Stimulated activated CD4-positive, alpha-beta T cell treated with anti-CD3 and anti-CD28 coated beads, Interleukin-12 subunit alpha, Interleukin-12 subunit beta, amount 100 ng/mL, for 48 hours (primary cell): ENCODE data around the gene APP.

ENCODE experiments used
- DNase-seq, 3 donors: peaks; one replicate each; pipeline ENCODE4 v3.0.0-alpha.2; 2020; ENCODE audit warnings: low read depth in 2 of 3, low spot score in 1 of 3

The APP gene

GRCh38 chr21:25911730-25912401 lies 258.7 kb downstream of the APP start:
- DNase-seq = no peak

GRCh38 chr21:25910809-25911208 lies 259.8 kb downstream of the APP start:
- DNase-seq = no peak

- no peak for DNase-seq
These were observed 261.2 kb downstream of the APP start for GRCh38 chr21:25909341-25909740.

GRCh38 chr21:25908495-25908894 lies 262.1 kb downstream of the APP start:
- no peak for DNase-seq

GRCh38 chr21:25907573-25908275 lies 262.8 kb downstream of the APP start:
- no peak for DNase-seq

- DNase-seq = no peak
These were observed 264.0 kb downstream of the APP start for GRCh38 chr21:25906587-25906986.

- no peak for DNase-seq
These were observed 265.4 kb downstream of the APP start for GRCh38 chr21:25905126-25905525.

GRCh38 chr21:25904044-25904695 lies 266.4 kb downstream of the APP start:
- no peak for DNase-seq

- no peak for DNase-seq
These were observed 267.0 kb downstream of the APP start for GRCh38 chr21:25903607-25904006.

GRCh38 chr21:25901330-25901979 lies 269.1 kb downstream of the APP start:
- DNase-seq = no peak

- DNase-seq = no peak
These were observed 271.9 kb downstream of the APP start for GRCh38 chr21:25898671-25899070.

GRCh38 chr21:25897383-25897782 lies 273.2 kb downstream of the APP start:
- DNase-seq = no peak

- no peak for DNase-seq
These were observed 274.0 kb downstream of the APP start for GRCh38 chr21:25896501-25897056.

- DNase-seq = no peak
These were observed 274.9 kb downstream of the APP start for GRCh38 chr21:25895565-25896205.

GRCh38 chr21:25893191-25893590 lies 277.4 kb downstream of the APP start:
- no peak for DNase-seq

- DNase-seq = no peak
These were observed 279.0 kb downstream of the APP start for GRCh38 chr21:25891596-25891995.

GRCh38 chr21:25890001-25890400 lies 280.6 kb downstream of the APP start:
- DNase-seq = no peak

- DNase-seq = no peak
These were observed 281.9 kb downstream of the APP start for GRCh38 chr21:25888711-25889110.

GRCh38 chr21:25887646-25888306 lies 282.8 kb downstream of the APP start:
- DNase-seq = no peak

GRCh38 chr21:25887166-25887565 lies 283.4 kb downstream of the APP start:
- no peak for DNase-seq

GRCh38 chr21:25885880-25886279 lies 284.7 kb downstream of the APP start:
- no peak for DNase-seq
